ENCODE data around the gene SLC24A3.

DNA sequence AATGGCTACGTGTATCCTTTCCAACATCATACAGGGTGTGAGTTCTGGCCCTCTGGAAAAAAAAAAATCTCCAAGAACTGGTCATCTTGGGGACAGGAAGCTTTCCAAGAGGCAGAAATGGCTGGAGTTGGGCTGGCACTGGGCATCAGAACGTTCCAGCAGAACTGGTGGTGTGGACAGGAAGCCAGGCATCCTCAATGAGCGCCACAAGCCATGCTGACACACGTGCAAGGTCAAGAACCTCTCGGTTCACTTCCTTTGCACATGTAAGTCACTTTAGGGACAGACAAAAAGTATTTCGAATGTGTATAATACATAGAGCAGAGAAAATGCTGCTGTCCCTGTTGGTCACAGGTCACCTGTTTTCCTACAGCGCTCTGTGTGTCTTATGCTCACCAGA, 518.3 kb downstream of the SLC24A3 start:
- TF ChIP-seq, protein P1, sequence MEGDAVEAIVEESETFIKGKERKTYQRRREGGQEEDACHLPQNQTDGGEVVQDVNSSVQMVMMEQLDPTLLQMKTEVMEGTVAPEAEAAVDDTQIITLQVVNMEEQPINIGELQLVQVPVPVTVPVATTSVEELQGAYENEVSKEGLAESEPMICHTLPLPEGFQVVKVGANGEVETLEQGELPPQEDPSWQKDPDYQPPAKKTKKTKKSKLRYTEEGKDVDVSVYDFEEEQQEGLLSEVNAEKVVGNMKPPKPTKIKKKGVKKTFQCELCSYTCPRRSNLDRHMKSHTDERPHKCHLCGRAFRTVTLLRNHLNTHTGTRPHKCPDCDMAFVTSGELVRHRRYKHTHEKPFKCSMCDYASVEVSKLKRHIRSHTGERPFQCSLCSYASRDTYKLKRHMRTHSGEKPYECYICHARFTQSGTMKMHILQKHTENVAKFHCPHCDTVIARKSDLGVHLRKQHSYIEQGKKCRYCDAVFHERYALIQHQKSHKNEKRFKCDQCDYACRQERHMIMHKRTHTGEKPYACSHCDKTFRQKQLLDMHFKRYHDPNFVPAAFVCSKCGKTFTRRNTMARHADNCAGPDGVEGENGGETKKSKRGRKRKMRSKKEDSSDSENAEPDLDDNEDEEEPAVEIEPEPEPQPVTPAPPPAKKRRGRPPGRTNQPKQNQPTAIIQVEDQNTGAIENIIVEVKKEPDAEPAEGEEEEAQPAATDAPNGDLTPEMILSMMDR (IDR thresholded peaks at IDR 0.05; ENCODE audit: low read depth, low read length): no peak
- no peak for TF ChIP-seq POLR2A (IDR thresholded peaks at IDR 0.05; ENCODE audit: extremely low read depth, insufficient read length)
- TF ChIP-seq, protein P2, sequence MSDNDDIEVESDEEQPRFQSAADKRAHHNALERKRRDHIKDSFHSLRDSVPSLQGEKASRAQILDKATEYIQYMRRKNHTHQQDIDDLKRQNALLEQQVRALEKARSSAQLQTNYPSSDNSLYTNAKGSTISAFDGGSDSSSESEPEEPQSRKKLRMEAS (IDR thresholded peaks at IDR 0.05; ENCODE audit: low read depth, low read length): no peak

Data from NB4 (cell line).